ENCODE measurements around the gene KLHDC10.

DNA sequence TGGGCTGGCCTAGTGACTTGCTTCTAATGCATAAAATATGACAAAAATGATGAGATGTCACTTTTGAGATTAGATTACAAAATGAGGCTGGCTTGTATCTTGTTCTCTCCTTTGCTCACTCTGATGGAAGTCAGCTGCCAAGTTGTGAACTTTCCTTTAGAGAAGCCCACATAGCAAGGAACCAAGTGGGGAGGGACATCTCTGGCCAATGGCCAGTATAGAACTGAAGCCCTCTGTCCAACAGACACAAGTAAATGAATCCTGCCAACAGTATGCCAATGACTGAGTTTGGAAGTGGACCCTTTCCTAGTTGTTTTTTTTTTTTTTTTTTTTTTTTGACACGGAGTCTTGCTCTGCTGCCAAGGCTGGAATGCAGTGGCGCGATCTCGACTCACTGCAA lies 22.5 kb upstream of the KLHDC10 start:
- TF ChIP-seq, protein P1, sequence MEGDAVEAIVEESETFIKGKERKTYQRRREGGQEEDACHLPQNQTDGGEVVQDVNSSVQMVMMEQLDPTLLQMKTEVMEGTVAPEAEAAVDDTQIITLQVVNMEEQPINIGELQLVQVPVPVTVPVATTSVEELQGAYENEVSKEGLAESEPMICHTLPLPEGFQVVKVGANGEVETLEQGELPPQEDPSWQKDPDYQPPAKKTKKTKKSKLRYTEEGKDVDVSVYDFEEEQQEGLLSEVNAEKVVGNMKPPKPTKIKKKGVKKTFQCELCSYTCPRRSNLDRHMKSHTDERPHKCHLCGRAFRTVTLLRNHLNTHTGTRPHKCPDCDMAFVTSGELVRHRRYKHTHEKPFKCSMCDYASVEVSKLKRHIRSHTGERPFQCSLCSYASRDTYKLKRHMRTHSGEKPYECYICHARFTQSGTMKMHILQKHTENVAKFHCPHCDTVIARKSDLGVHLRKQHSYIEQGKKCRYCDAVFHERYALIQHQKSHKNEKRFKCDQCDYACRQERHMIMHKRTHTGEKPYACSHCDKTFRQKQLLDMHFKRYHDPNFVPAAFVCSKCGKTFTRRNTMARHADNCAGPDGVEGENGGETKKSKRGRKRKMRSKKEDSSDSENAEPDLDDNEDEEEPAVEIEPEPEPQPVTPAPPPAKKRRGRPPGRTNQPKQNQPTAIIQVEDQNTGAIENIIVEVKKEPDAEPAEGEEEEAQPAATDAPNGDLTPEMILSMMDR (IDR thresholded peaks at IDR 0.05): no peak
- TF ChIP-seq POLR2A (IDR thresholded peaks at IDR 0.05): no peak
